Upper lobe of left lung (tissue), 4 donors: Measurements from ENCODE around the gene TMPRSS5.

ENCODE experiments used
- CTCF ChIP-seq, 6 experiments: fragments of 450-650 bp in 4 of 6; fragments of 200-600 bp in 2 of 6; sonication (generic) in 2 of 6; IDR thresholded peaks; one replicate each; pipeline ENCODE4 v1.5.1; 2016 to 2019; ENCODE audit warnings: antibody characterized with exemption in 6 of 6
- EP300 ChIP-seq, 4 donors: sonication (generic); formaldehyde crosslinking; IDR thresholded peaks; one replicate each; pipeline ENCODE4 v1.5.1; 2017; ENCODE audit warnings: antibody characterized with exemption in 4 of 4, control low read depth in 2 of 4
- POLR2A ChIP-seq, 4 donors: fragments of 450-650 bp; IDR thresholded peaks; one replicate each; pipeline ENCODE4 v1.5.1; 2016 to 2017; ENCODE audit warnings: antibody characterized with exemption in 4 of 4, mild to moderate bottlenecking in 2 of 4
- POLR2AphosphoS5 ChIP-seq, 2 donors: sonication (generic); formaldehyde crosslinking; IDR thresholded peaks; one replicate each; pipeline ENCODE4 v1.5.1; 2017; ENCODE audit warnings: antibody characterized with exemption in 2 of 2

- TF ChIP-seq CTCF (IDR thresholded peaks at IDR 0.05) (no peak), POLR2A (IDR thresholded peaks at IDR 0.05) (no peak), POLR2AphosphoS5 (IDR thresholded peaks at IDR 0.05) (no peak), EP300 (IDR thresholded peaks at IDR 0.05) (no peak)
Observed at GRCh38 chr11:113690619-113691569, 15.2 kb downstream of the TMPRSS5 start.
